Measurements from ENCODE around the gene MFGE8. TPM values are rescaled to one million over a fixed set of nuclear protein-coding genes. Genes with fewer than 3 reads are reported as not detected.

The MFGE8 gene
- total RNA-seq, 2 donors from 2014 or later, result 284 to 598 TPM

- peak; percentile 97 for DNase-seq
- H3K9ac ChIP-seq (ENCODE audit: extremely low read depth, low read length, poor library complexity, severe bottlenecking), result no peak overlapping the region
- H3K27ac ChIP-seq (ENCODE audit: low read depth, low read length), result no peak overlapping the region
- H3K9me3 Mint-ChIP-seq, result no peaks in the 10 kb centered on the region
- no peak overlapping the region for H3K27ac Mint-ChIP-seq
- H3K9me3 ChIP-seq (ENCODE audit: control insufficient read depth, low read length), result no peaks in the 10 kb centered on the region
- H3K27me3 ChIP-seq (ENCODE audit: control insufficient read depth, insufficient read depth, low read length, poor library complexity, severe bottlenecking), result no peaks in the 10 kb centered on the region
- H3K4me3 ChIP-seq (ENCODE audit: low read length), result no peak overlapping the region
- H3K36me3 ChIP-seq (ENCODE audit: control insufficient read depth, insufficient read depth, low read length), result peaks cover 78% of the 10 kb centered on the region
- 48 to 49% methylated on average over 6 to 10 of the region's 10 CpGs for WGBS, 2 experiments (ENCODE audit: insufficient coverage in 1 of 2, insufficient read length in 1 of 2)
- peaks cover 89% of the 10 kb centered on the region for H3K36me3 Mint-ChIP-seq (ENCODE audit: low read depth)
- no peaks in the 10 kb centered on the region for H3K27me3 Mint-ChIP-seq (ENCODE audit: insufficient read depth)
- no peaks in the 10 kb centered on the region for H3K4me1 ChIP-seq (ENCODE audit: control insufficient read depth, insufficient read depth, low read length)
- peaks cover 10% of the 10 kb centered on the region for H3K4me1 Mint-ChIP-seq
- H3K4me3 Mint-ChIP-seq, result no peak overlapping the region
- TF ChIP-seq CTCF (conservative IDR thresholded peaks at IDR 0.05), result peak; percentile 99
These were observed 8.4 kb downstream of the MFGE8 start for GRCh38 chr15:88904624-88905327.

GRCh38 chr15:88904257-88904623 lies 8.9 kb downstream of the MFGE8 start:
- no peak for DNase-seq
- H3K27me3 Mint-ChIP-seq (ENCODE audit: insufficient read depth), result no peaks in the 10 kb centered on the region
- no peaks in the 10 kb centered on the region for H3K9me3 Mint-ChIP-seq
- H3K27ac Mint-ChIP-seq, result no peak overlapping the region
- no peak overlapping the region for H3K4me3 Mint-ChIP-seq
- no peak overlapping the region for H3K27ac ChIP-seq (ENCODE audit: low read depth, low read length)
- no peaks in the 10 kb centered on the region for H3K27me3 ChIP-seq (ENCODE audit: control insufficient read depth, insufficient read depth, low read length, poor library complexity, severe bottlenecking)
- H3K36me3 ChIP-seq (ENCODE audit: control insufficient read depth, insufficient read depth, low read length), result peaks cover 73% of the 10 kb centered on the region
- no peaks in the 10 kb centered on the region for H3K9me3 ChIP-seq (ENCODE audit: control insufficient read depth, low read length)
- no peak for TF ChIP-seq CTCF (conservative IDR thresholded peaks at IDR 0.05)
- H3K4me1 Mint-ChIP-seq, result peaks cover 10% of the 10 kb centered on the region
- 89% methylated on average over 2 of the region's 2 CpGs; no CpG with 5 or more reads in 1 of the 2 experiments for WGBS, 2 experiments (ENCODE audit: insufficient coverage in 1 of 2, insufficient read length in 1 of 2)
- H3K36me3 Mint-ChIP-seq (ENCODE audit: low read depth), result peaks cover 86% of the 10 kb centered on the region
- H3K9ac ChIP-seq (ENCODE audit: extremely low read depth, low read length, poor library complexity, severe bottlenecking), result no peak overlapping the region
- no peak overlapping the region for H3K4me3 ChIP-seq (ENCODE audit: low read length)
- H3K4me1 ChIP-seq (ENCODE audit: control insufficient read depth, insufficient read depth, low read length), result no peaks in the 10 kb centered on the region

- Histone ChIP-seq H3K4me1 (ENCODE audit: control insufficient read depth, insufficient read depth, low read length) (no peaks in the 10 kb centered on the region), H3K27me3 (ENCODE audit: control insufficient read depth, insufficient read depth, low read length, poor library complexity, severe bottlenecking) (no peaks in the 10 kb centered on the region), H3K9me3 (ENCODE audit: control insufficient read depth, low read length) (no peaks in the 10 kb centered on the region), H3K9ac (ENCODE audit: extremely low read depth, low read length, poor library complexity, severe bottlenecking) (no peak overlapping the region), H3K36me3 (ENCODE audit: control insufficient read depth, insufficient read depth, low read length) (peaks cover 61% of the 10 kb centered on the region), H3K27ac (ENCODE audit: low read depth, low read length) (no peak overlapping the region), H3K4me3 (ENCODE audit: low read length) (no peak overlapping the region)
- WGBS, 2 experiments (ENCODE audit: insufficient coverage in 1 of 2, insufficient read length in 1 of 2), result 94 to 100% methylated on average over 1 to 2 of the region's 2 CpGs
- no peak for TF ChIP-seq CTCF (conservative IDR thresholded peaks at IDR 0.05)
- Mint-ChIP-seq H3K36me3 (ENCODE audit: low read depth) (peaks cover 78% of the 10 kb centered on the region), H3K27ac (no peak overlapping the region), H3K4me1 (peaks cover 21% of the 10 kb centered on the region), H3K4me3 (no peak overlapping the region), H3K27me3 (ENCODE audit: insufficient read depth) (no peaks in the 10 kb centered on the region), H3K9me3 (no peaks in the 10 kb centered on the region)
- DNase-seq, result no peak
These were observed 10.3 kb downstream of the MFGE8 start for GRCh38 chr15:88902846-88903245.
